Measurements from ENCODE around the gene ZDHHC11B. TPM values are rescaled to one million over a fixed set of nuclear protein-coding genes. Genes with fewer than 3 reads are reported as not detected.

ZDHHC11B gene
- polyA plus RNA-seq, 4 donors: 2.1 to 10.3 (median 4.6) TPM

DNA sequence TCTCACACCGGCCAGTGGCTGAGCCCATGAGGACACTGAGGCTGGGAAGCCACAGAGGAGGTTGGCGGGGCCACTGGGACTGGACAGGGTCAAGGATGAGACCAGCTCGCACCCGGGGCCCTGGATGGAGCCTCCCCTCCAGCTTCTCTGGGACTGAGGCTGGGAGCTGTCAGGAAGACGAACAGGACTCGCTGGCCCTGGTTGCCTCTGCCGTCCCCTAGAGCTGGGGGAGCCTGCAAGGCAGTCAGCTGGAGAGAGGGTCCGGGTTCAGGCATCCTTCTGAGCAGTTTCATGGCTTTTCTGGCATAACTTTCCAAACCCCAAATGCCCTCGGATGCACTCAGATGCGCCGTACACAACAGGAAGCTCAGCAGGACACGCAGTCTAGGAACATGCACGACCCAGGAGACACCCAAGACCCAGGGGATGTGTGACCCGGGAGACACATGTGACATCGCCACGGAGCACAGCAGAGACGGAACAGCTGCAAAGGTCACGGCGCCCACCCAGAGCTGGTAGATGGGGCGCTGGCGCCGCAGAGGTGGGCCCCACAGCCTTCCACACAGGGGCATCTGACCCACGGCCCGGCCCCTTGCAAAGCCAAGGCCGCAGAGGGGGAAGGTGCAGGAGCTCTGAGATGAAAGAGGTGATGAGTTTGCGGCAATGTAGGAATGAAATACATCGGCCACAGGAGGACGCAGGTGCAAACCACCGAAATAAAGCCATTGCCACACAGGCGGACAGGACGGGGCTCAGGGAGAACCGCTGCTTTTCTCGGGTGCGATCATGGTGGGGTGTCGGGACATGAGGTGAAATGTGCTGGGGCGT, 108.4 kb downstream of the ZDHHC11B start:
- DNase-seq (ENCODE audit: low read depth in 4 of 4, low spot score in 2 of 4): no peak

DNA sequence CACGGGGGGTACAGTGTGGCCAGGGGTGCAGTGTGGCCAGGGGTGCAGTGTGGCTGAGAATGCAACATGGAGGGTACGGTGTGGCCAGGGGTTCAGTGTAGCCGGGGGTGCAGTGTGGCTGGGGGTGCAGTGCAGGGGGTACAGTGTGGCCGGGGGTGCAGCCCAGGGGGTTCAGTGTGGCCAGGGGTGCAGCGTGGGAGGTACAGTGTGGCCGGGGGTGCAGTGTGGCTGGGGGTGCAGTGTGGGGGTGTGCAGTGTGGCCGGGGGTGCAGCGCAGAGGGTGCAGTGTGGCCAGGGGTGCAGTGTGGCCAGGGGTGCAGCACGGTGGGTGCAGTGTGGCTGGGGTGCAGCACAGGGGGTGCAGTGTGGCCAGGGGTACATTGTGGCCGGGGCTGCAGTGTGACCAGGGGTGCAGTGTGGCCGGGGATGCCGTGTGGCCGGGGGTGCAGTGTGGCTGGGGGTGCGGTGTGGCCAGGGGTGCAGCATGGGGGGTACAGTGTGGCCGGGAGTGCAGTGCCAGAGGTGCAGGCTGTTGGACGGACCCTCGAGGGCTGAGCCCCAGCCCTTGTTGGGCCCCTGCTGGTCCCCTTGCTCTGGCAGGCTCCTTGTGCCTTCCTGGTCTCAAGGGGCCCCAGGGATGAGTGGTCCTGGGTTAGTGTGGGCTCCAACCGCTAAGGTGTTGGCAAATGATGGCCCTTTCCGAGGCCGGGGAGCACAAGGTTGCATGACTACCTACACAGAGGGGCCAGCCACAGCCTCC, 109.2 kb downstream of the ZDHHC11B start:
- no peak for DNase-seq (ENCODE audit: low read depth in 4 of 4, low spot score in 2 of 4)

DNA sequence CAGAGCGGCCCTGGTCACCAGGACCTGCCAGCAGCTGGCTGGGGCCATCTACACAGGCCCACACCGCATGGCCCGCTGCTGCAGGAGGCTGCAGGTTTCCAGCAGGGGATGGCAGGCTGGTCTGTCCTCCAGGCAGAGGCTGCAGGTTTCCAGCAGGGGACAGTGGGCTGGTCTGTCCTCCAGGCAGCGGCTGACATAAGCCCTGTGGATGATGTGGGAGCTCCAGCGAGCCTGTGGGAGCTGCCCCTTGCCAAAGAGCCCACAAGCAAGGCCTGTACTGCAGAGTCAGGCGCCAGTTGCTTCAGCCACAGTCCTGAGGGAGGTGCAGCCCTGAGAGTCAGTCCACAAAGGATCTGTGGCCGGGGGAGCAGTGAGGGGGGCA, 109.9 kb downstream of the ZDHHC11B start:
- DNase-seq (ENCODE audit: low read depth in 4 of 4, low spot score in 2 of 4): no peak

DNA sequence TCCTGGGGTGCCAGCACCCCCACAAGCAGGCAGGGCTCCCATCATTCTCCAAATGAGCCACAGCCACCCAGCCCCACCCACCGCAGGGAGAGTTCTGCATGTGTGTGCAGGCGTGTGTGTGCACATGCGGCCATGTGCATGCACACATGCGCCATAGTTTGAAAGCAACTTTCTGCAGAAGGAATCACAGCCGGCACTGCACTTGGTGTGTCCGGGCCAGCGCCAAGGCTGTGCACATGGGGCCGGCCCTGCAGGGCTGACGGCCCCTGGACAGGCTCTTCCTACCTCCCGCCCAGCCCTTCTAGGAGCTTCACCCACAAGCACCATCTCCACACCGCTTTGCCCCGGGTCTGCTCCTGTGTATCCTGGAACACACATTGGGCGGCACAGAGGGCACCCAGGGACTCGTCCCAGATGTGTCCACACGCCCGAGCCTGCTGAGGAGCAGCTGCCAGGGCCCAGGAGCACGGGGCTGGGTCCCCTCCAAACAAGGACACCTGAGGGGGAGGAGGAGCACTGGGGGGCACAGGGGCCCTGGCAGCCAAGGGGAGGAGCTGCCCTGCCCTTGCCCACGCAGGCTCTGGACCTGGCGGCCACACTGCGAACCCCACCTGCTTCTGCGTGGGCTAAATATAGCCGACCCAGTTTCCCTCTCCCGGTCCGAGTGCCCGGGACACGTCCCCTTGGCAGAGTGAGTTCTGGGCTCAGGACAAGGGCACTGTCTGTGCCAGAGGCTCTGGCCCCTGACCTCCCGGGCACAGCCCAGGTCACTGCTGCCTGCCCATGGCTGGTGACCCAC, 110.5 kb downstream of the ZDHHC11B start:
- DNase-seq (ENCODE audit: low read depth in 4 of 4, low spot score in 2 of 4): no peak

DNA sequence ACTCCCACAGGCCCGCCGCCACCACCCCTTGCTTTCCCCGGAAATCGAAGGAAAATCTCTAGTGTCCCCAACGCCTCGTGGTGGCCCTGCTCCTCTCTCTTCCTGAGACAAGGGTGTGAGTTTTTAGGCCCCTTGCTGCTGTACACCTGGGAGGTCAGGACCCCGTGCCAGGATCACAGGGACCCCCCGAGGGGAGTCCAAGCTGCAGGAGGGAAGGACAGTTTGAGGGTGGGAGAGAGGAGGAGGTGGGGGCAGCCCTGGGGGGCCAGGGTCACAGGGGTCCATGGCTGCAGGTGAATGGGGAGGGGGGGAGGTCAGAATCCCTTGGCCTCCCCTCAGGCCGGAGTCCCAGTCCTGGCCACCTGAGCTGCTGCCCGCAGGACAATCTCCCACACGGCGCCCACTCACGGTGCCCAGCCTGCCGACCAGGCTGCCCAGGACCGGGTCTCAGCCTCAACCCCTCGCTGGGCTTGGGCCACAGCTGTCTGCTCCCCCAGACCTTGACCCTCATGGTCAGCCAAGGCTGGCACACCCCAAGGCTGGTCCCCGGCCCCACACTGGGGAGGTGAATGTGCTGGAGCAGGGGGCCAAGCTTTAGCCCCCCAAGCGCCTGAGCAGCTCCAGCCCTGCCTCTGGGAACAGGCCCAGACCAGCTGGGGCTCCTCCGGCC, 111.2 kb downstream of the ZDHHC11B start:
- no peak for DNase-seq (ENCODE audit: low read depth in 4 of 4, low spot score in 2 of 4)

DNA sequence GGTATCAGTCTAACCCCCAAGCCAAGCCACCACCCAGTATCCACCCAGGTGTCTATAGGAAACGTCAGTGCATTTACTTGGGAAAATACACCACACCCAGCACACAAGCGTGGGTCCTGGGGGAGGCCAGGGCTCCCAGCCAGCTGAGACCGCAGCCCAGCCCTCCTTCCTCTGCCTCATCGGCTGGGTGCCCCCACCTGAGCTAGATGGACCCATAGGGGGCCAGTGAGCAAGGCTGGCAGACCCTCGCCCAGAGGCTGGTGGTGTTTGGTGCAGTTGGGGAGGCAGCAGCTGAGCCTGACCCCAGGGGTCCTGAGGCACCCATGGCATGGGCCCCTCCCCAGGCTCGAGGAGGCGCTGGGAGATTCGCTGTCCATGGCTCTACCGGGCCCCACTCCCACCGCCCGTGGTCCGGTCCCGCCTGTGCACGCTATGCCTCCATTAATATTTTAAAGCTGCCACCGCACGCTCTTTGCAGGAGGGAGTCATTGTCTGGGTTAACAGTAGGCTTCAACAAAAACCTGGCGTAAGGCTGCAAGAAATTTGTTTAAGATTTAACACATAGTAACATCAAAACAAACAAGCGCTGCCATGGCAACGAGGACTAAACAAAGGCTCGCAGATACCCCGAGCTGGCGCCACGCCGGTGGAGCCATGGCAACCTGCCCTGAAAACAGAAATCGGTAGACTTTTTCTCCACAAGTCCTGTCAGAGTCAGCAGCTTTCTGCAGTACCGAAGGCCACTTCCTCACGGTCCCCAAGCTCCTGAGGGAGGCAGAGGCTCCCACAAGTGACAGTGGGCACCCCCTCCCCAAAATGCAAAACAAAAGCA, 112.0 kb downstream of the ZDHHC11B start:
- DNase-seq (ENCODE audit: low read depth in 4 of 4, low spot score in 2 of 4): peak in 3 of 4 donors; percentile 69 to 86 (median 82)

DNA sequence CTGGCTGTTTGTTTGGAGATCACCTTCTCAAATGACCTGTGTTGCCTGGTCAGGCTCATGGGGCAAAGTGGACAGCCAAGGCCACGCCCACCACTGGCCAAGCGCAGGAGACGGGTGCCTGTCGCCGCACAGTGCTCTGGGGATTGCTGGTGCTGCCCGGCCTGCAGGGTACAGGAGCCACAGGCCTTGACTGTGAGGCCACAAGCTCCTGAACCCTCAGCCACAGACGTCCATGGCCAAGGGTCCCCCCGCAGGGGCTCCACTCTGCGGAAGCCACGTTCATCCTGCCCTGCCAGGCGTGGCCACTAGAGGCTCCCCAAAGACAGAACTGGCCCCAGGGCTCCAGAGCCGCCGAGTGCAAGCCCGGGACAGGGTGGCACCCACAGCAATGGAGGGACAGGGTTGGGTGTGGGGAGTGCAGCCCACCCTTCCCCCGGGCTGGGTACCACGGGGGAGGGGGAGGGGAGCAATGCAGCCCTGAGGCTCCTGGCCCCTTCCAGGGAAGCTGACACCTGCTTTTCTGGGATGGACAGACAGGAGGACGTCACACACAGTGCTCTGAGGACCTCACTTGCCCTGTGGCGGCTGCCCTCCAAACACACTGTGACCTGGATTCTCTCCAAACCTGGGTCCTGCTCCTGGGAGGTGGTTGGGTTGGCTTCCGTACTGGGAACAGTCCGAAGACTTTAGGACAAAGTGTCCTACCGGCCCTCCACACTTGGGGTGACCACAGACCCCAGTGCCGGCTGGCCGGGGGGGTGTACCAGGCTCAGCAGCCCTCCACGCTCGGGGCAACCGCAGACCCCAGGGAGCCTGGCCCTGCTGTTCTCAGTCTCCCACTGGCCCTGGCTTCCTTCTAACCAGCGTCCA, 112.8 kb downstream of the ZDHHC11B start:
- DNase-seq (ENCODE audit: low read depth in 4 of 4, low spot score in 2 of 4): peak in 2 of 4 donors; percentile 41 to 49

DNA sequence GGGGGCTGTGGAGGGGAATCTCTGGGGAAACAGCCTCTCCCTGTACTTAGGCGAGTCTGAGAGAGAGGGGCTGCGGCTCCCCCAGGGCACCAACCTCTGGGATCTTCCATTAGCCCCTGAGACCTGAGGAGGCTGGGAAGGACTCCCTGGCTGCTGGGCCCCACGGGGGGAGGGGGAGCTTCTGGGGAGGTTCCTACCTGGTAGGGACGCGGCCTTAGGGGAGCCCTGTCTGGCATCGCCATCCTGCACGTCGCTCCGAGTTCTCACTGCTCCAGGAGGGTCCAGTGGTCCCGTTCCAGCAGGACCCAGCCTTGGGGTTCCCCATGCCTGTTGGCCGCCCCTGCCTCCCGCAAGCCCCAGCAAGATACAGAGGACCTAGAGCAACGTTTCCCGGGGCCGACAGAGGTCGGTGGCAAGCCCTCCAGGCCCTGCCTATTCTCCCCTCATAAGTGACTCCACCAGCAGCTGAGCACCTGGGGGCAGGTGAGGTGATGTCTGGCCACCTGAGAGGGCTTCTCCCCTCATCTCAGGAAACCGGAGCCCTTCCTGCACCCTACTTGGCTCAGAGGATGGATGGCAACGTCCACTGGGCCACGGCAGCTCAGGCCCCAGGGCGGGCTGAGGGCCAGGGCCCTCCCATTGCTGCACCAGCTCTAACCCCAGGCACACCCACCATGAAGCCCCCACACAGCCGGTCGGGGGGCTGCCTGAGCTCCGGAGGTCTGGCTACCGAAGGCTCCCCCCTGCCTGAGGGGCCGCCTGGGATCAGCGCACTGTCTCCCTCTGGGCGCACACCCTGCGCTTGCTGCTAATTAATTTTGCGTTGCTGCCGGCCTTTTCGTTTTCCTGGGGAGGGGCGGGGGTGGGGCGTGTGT, 113.9 kb downstream of the ZDHHC11B start:
- no peak for DNase-seq (ENCODE audit: low read depth in 4 of 4, low spot score in 2 of 4)

DNA sequence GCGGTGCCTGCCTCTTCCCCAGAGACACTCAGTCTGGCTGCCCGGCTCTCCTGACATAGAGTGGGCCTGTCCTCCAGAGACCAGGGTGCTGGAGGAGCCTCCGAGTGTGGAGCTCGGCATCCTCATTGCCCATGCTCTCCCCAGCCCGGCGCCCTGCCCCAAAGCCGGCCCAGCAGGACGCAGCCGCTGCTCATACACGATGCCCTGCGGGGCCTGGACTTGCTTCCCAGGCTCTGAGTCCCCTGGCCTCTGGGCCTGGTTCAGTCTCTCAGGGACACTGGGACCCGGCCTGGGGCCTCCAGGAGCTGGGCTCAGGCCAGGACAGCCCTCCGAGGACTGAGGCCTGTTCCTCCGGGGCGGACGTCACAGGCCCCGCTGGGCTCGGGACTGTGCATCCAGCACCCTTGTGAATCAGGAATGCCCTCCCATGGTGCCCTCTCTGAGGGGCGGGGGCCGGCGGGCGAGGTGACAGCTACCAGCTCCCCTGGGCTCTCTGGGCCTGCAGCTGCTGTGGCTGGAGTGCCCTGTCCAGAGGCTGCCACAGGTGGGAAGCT, 114.6 kb downstream of the ZDHHC11B start:
- DNase-seq (ENCODE audit: low read depth in 4 of 4, low spot score in 2 of 4): no peak

DNA sequence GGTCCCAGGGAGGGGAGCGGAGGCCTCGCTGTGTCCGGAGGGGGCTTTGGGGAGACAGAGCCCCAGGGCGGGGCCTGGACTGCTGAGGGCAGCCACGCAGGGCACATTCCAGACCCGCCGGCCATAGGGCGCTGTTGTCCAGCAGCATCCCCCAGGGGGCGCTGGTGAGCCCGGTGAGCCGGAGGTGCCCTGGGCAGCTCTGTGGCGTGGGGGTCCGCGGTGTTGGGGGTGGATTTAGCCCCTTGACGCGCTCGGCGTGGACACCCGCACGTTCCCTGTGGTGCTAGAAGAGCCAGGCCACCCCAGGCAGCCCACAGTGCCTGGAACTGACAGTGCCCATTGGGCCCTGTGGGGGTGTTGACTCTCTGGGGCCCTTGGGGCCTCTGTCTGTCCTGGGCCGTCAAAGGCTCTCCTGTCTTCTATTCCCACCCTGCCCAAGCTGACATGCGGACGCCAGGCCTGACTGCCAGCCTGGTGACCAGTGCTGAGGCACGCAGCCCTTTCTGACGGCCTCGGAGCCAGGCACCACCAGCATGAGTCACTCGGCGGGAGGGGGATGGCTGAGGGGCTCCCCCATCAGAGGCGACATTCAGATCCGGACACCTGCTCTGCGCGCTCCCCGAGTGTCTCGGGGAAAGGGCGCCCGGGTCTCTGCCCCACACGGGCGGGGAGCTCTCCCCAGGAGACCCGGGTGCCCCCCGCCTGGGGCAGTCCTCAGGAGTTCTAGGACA, 115.3 kb downstream of the ZDHHC11B start:
- no peak for DNase-seq (ENCODE audit: low read depth in 4 of 4, low spot score in 2 of 4)

DNA sequence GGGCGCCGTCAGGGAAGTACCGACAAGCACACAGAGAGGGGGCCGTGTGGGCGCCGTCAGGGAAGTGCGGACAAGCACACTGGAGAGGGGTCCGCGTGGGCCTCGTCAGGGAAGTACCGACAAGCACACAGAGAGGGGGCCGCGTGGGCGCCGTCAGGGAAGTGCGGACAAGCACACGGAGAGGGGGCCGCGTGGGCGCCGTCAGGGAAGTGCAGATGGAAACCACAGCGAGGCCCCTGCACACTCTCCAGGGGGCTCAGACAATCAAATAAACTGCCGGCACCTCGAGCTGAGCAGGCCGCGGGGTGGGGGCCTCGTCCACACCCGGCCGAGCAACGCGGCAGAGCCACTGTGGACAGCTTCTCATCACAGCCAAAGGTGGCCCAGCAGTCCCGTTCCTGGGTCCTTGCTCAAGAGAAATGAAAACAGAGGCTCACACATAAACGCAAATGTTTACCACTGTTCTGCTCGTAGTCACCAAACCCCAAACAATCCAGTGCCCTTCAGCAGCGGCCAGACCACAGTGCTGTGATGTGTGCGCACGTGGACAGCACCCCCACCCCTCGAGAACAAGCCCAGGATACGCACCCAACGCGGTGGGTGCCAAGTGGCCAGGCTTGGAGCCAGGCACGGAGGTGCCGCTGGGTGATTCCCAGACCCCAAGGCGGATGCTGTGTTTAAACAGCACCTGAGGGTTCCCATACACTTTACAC, 116.1 kb downstream of the ZDHHC11B start:
- DNase-seq (ENCODE audit: low read depth in 4 of 4, low spot score in 2 of 4): no peak

DNA sequence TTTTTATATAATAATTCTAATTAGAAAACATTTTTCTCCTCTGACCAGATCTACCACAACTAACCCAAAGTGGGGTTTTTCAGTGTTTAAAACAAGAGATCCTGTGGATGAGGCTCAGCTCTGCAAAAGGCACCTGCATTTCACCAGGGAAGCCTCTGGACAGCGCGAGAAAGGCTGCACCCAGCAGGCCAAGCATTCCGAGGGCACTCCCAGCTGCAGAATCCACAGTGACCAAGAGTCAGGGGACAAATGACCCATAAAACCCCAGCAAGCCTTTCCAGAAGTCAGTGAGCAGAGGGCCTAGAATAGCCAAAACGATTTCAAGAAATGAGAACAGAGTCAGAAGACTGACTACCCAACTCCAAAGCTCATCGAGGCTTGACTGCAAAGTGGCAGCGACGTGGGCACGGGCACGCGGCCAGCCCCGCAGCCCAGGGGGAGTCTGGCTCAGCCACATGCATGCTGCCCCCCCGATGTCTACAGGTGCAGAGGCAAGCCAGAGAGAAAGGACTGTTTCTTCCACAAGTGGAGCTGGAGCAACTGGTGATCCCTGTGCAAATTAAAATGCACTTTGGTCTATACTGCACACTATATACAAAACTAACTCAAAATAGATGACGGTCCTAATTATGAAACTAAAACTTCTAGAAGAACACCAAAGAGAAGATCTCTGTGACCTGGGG, 117.6 kb downstream of the ZDHHC11B start:
- DNase-seq (ENCODE audit: low read depth in 4 of 4, low spot score in 2 of 4): no peak

DNA sequence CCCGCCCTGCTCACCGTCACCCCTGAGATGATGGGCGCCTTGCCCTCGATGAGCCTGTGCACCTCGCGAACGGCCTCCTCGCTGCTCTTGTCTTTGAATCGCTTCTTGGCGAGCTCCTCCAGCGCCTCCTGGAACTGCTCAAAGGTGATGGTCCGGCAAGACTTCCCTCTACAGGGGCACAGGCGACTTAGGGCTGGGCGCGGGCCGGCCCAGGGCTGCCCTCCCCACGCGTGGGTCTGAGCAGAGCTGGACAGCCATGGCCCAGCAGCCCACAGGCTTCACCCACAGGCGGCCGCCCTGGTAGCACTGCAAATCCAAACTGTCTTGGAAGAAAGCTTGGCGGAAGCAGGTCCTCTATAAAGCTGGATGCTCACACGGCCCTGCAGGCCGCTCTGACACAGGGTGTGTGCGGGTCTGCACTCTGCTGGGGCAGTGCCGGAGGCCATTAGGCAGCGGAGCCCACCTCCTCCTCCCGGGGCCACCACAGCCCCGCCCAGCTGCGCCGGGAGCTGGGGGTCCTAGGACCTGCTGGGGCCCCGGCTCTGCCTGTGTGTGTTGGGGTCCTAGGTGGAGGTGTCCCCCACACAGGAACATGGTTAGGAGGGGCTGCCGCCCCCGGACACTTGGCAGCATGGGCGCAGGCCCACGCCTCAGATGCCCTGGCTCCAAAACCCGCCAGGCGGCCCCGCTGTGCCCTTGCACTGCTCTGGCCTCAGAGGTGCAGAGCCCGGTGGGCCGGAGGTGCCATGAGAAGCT, 118.4 kb downstream of the ZDHHC11B start:
- no peak for DNase-seq (ENCODE audit: low read depth in 4 of 4, low spot score in 2 of 4)

DNA sequence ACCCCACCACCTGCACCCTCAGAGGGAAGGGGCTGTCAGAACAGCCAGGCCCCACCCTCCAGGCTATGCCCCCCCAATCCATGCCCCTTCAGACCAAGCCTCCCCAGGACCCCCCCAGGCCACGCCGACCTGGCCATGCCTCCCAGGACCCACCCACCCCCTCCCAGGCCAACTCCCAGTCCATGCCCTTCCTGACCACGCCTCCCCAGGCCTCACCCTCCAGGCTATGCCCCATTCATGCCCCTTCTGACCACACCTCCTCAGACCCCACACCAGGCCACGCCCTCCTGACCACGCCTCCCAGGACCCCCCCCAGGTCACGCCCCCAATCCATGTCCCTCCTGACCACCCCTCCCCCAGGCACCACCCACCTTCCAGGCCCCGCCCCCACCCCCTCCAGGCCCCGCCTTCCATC, 119.0 kb downstream of the ZDHHC11B start:
- no peak for DNase-seq (ENCODE audit: low read depth in 4 of 4, low spot score in 2 of 4)

DNA sequence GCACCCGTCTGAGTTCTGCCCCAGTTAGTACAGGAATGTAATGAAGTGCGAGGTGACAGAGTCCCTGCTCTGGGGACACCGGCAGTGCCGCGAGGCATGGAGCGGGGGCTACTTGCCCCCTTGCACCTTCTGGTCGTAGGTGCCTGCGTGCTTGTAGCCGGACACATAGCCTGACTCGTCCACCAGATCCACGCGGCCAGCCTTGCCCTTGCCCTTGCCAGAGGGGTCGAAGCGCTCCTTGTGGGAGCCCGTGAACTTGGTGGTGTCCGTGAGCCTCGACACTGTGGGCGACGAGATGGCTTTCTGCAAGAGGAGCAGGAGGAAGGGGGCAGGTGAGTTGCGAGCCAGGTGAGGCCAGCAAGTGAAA, 119.6 kb downstream of the ZDHHC11B start:
- no peak for DNase-seq (ENCODE audit: low read depth in 4 of 4, low spot score in 2 of 4)

Data from left renal cortex interstitium (tissue), 4 donors.